GM18499 (cell line): ENCODE data around the gene LARGE1.

Experiments
- ATAC-seq: cut with Tn5 transposase; IDR thresholded peaks from one replicate; pipeline ENCODE4 v1.9.1; 2021; ENCODE audit warnings: moderate number of reproducible peaks; ENCODE audit not compliant: insufficient read depth, unreplicated experiment

The LARGE1 gene

DNA sequence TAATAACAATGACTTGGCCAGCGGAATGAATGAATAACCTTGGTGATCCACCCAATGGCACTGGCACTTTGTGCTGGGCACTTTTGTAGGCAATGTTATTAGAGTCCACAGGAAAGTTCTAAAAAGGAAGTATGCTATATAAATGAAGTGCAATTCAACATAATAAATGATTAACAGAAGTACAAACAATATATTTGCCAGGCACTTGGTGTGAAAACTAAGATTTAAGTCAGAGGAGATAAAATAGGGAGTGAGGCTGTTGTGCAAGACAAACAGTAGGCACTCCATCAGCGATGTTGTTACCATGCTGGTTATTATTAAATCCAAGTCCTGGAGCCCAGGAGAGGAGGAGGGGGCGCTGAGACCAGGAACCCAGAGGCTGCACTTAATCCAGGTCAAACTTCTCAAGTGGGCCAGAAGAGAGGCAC, 173.8 kb downstream of the LARGE1 start:
- no peak for ATAC-seq

DNA sequence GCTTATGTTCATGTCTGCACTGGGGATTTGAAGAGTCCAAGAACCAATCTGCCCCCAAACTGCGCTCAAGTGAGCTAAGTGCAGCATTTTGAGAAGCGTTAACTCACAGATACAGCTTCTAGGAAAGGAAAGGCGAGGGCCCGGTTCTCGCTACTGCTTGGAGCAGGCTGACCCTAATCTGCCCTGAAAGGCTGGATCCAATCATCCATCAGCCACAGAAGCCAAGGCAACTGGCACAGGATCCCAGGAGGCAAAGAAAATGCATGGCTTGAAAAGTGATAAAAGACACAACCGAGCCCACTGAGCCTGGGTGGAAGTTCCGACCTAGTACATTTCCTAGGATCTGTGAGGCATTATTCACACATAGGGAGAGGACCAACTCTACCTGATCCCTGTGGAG, 174.8 kb downstream of the LARGE1 start:
- ATAC-seq, result no peak

DNA sequence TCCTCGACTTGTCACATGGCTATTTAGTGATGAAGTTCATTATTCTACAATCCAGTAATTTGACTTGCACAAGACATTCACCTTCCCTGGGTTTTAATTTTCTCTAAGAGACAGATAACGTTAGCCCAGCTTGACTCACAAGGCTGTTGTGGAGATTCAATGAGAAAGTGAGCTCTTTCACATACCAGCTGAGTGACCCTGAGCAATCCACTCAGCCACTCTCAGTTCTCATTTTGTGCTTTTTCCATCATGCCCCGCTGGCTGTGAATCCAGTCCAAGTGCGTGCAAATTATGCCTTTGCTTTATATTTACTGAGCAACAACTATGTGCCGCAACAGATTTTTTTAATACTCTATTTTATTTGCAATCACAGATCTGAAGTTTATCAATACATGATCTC, 176.5 kb downstream of the LARGE1 start:
- no peak for ATAC-seq

DNA sequence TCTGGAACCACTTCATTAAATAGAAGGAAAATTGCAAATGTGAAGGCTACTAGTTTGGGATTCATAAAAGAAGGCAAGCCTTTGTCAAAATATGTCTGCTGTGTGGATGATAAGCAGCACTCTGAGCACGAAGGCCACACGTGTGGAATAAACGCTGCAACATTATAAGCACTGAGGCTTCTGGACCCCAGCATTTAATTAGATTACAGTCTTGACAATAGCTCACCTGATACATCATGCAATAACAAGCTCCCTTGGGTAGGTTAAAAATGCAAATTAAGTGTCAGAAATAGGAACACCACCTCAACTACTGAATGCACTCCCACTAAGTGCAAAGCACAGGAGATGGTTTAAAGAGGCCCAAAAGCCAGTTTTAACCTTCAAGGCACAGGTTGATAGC, 179.3 kb downstream of the LARGE1 start:
- no peak for ATAC-seq

DNA sequence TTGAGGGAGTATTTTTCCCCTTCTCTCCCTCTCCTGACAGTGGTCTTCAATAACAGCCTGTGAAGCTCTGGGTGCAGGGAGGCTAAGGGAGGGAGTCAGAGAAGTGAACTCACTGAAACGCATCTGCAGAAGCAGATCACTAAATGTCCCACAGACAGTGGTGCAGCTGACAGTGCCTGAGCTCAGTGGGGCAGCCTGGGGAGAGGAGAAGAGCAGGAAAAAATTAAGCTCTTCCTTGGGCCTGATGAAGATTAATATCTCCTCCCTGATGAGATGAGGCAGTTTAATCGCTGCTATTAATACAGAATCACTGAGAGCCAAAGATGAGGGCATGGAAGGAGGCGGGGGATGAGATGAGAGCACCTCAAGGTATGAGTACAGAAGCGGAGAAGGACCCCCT, 180.8 kb downstream of the LARGE1 start:
- no peak for ATAC-seq

DNA sequence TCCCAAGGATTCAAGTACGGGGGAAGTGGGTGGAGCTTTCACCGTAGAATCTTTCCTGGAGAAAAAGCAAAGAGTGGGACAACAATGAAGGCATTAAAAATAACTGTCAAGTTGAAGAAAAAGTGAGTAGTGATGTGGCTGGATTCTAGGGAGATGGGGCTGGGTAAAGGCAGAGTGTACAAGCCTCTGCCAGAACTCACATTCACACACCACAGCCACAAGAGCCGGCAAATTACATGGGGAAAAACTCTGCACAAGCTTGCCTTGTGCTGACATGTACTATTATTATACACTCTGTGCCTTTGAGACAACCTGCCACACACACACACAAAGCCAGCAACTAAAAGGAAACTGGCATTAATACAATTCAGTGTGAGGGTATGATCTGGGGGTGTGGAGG, 182.6 kb downstream of the LARGE1 start:
- ATAC-seq, result no peak

DNA sequence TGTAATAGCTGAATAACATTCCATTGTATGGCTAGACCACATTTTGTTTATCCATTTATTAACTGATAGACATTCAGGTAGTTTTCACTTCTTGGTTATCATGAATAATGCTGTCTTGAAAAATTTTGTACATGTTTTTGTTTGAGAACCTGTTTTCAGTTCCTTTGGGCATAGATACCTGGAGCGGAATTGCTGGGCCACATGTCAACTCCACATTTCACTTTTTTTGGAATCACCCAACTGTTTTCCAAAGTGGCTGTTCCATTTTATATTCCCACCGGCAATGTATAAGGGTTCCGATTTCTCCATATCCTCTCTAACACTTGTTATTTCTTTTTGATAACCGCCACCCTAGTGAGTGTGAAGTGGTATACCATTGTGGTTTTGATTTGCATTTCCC, 184.3 kb downstream of the LARGE1 start:
- no peak for ATAC-seq

DNA sequence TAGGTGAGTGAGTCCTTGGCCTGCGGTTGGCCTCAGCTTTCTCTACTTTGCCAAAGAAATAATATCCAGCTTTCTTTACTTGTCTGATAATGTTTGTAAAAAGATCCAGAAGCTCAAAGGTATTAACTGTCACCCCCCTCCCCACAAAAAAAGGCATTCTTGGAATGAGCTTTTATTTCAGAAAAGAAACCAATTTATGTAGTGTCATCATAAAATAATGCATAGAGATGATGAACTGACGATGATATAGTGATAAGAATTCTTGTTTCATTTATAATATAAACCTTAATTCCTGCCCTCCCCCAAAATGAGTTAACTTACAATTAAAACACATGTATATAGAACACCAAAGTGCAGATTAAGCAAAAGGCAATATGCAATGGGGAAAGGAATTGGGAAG, 191.4 kb downstream of the LARGE1 start:
- ATAC-seq, result no peak

DNA sequence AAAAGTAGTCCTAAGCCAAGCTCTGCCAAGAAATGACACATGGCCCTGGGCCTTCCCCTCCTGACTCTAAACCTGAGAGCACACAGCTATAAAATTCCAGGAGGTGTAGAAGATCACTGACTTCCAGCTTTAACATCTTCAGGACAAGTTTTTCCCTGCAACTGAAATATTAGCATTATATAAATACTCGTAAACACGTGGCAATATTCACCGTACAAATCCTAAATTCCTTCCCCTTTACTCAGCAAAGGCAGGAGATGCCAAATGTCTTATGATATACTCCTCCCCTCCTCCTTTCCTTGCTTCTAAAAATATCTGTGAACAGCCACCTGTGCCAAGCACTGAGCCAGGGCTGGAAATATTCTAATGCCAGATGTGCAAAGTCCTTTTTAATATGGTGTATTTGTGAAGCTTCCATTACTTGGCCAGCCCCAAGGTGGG, 194.0 kb downstream of the LARGE1 start:
- no peak for ATAC-seq

DNA sequence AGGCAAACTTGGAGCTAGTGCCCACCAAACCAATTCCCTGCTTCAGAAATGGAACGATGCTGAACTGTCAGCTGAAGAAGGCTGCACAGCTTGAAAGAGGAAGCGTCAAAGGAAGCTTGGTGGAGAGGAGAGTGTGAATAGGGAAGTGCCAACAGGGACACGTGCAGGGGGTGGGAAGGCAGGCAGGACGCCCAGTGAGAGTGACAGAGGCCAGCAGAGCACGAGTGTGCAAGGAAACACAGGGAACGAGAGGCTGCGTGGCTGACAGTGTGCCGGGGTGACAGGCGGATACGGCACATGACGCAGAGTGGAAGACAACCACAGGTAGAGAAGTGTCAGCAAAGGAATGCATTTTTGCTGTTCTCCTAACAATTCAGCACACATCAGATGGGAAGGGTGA, 196.4 kb downstream of the LARGE1 start:
- ATAC-seq, result no peak

DNA sequence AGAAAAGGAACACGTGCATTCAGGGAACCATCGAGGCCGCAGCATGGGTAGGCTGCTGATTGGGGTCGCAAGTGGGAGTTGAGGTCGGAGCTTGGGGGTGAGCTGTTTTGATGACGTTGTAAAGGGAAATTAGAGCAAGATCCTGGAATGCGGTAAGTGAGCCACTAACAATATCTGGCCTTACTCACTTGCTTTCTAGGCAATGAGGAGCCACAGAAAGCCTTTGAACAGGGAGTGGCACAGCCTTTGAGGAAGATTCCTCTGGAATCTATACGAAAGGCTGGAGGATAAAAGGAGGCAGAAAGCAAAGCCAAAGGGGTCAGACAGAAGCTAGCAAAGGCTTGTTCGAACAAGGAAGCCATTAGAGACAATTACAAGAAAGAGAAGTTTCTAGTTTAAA, 197.5 kb downstream of the LARGE1 start:
- no peak for ATAC-seq

DNA sequence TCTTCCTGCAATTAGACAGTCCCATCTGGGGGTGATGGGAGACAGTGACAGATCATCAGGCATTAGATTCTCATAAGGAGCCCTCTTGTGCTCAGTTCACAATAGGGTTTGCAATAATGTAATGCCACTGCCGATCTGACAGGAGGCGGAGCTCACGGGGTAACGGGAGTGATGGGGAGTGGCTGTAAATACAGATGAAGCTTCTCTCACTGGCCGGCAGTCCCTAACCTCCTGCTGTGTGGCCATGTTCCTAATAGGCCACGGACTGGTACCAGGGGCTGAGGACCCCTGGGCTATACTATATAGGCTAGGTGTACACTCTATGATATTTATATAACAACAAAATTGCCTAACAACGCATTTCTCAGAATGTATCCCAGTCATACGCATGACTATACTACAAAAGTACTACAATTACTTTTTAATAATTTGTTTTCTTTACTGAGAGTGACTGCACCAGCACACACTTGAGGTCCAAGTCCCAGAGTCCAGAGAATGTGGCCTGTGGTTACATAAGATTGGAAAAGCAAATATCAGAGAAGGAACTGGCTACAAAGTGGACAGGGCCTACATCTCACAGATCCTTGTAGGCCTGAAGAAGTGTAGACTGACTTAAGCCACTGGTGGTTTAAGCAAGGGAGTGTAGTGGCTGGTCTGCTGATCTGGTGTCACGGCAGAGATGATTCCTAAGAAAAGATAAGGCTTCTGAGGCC, 200.0 kb downstream of the LARGE1 start:
- no peak for ATAC-seq

DNA sequence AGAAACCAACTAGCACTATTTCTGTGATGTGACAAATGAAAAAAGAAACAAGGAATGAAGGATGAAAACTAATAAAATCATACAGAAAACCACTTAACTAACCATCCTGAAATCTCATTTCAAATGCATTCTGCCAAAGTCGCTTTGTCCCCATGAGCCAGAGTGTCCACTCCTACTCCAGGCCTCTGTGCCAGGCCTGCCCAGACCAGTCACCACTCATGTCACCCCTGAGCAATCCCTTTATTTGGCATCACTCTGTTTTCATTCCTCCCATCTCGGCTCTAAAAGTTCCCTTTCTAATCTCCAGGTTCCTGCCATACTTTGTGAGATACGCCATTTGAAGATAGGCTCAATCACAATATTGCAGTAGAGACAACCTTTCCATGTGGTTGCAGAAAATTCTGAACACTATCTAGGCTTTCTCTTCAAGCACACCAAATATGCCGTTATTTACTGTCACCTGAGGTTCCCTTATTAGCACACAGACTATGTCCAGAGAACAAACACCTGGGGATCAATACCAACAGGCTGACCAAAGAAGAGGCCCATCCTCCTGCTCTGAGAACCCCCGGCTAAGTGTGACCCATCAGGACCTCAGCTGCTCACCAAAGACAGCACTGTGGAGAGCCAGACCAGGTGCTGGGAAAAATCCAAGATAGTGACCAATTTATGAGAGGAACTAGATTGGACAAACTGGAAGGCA, 202.4 kb downstream of the LARGE1 start:
- no peak for ATAC-seq

DNA sequence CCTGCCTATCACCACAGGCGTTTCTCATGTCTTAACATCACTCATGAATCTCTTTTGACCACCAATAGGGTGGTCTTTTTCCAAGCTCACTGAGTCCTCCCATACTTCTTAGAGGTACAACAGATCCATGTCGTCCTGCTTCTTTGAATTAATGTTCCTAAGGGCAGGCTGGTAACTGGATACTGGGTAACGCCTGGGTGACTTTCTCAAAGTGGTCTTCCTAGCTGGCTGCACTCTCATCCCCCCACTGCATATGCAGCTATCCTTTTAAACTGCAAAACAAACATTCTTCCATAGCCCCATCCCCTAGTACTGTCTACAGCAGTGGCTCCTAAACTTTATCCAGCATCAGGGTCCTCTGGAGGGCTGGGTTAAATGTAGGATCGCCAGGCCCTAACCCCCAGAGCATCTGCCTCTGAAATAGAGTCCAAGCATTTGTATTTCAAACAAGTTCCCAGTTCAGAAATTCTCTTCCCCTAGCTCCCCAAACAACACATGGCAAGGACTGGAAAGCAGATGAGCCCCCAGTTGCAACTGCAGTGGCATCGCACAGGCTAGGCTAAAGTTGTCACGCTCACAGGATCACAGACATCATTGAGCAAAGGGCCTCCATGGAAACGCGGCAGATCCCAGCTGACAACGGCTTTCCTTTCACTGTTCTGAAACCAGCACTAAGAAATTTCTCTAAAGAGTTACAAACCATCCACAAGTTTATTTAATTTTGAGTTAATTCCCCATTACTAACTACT, 204.9 kb downstream of the LARGE1 start:
- no peak for ATAC-seq

DNA sequence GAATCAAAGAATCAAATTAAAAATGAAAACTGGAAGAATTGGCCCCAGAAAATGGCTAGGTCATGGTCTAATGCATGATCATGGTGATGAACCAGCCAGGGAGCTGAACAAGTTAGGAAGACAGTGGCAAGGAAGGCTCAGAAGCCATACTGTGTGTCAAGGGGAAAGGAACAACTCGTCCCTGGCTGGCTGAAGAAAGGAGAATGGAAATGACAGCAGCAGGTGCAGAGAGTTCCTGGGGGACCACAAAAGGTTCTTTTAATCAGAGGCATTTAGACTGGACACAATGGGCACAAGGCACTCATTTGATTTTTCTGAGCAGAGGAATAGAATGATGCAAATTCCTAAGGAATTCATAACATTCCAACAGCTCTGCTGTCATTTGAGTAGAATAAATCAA, 209.9 kb downstream of the LARGE1 start:
- no peak for ATAC-seq

DNA sequence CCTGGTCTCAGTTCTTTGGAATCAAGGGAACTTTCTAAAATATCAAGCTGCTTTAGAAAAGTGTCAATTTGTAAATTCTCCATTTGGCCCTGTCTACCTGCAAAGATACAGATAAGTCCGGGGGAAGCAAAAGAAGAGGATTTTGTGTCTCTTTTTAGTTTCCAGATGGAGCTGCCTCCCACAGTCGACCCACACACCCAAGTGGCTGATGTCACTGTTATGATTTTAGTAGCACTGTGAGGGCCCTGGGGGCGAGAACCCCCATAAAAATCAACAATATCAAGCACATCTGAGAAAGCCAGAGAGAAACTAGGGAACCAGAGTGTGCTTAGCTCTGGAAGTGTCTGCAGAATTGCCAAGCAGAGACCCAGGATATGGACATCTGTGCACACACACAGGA, 212.7 kb downstream of the LARGE1 start:
- ATAC-seq, result no peak

DNA sequence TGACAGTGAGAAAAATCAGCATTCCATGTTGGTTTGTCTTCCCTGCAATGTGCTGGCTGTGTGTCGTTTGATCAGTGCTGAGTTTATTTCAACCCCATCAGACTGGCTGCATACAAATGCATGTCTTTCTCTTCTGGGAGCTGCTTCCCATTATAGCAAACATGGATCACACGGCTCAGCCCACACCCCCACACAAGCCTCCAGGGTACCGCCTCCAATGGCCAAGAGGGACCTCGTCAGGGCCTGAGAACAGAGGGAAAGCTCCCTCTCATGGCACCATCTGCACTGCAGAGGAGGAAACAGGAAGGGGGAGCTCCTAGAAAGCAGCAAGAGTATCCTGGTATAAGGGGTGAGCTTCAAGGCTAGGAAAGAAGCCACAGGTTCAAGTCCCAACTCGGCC, 214.2 kb downstream of the LARGE1 start:
- ATAC-seq, result no peak

DNA sequence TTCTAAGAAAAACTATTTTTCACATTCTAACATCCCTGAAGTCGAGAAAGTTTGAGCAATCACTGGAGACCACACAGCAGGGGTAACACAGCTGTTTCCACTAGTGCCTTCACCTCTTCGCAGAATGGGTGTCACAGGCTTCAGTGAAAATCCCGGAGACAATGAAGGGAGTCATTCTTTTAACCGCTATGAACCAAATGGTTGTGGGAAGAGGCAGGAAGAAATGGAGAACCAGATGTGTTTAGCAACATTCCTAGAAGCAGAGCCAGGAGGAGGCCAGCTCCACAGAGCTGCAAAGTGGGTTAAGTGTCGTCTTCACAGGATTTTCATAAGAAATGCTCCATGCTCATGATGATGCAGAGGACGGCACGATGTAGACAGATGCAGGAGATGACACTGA, 221.1 kb downstream of the LARGE1 start:
- ATAC-seq, result no peak

DNA sequence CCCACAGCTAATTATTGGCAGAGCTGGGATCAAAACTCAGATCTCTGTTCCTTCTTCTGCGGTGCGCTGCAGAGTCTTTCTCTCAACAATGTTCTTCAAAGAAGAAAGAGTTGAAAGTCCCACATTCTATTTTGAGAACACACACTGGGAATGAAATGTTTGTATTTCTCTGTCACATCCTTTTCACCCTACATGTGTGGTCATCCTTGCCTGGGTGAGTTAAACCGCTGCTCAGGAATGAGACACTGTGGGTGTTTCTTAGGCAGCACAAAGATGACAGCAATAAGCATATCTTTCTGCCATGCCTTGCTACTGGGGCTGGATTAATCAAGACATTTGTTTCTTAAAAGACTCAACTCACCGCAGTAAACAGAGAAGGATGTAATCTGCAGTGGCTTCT, 222.6 kb downstream of the LARGE1 start:
- no peak for ATAC-seq

DNA sequence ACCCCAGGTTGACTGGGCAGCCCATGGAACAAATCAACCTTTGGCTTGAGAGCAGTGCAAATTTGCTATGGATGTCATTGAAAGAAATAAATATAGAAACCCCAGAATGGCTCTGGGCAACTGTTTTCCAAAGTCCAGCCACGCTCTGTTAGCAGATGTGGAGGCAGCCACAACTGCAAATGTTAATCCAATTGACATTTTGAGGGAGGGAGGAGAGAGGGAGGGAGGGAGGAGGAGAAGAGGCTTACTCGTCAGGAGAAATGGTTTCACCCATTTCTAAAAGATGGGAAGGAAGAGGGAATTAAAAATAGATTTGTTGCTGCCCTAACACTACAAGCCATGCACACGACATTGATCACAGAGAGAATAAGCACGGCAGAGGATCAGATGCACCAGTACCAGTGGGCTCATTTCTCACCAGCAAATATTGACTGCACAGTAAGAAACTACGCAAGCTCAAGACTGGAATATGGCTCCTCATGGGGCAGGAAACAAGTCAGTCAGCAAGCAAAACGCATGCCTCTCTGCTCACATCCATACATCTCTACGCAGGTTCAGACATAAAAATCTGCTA, 229.1 kb downstream of the LARGE1 start:
- no peak for ATAC-seq

DNA sequence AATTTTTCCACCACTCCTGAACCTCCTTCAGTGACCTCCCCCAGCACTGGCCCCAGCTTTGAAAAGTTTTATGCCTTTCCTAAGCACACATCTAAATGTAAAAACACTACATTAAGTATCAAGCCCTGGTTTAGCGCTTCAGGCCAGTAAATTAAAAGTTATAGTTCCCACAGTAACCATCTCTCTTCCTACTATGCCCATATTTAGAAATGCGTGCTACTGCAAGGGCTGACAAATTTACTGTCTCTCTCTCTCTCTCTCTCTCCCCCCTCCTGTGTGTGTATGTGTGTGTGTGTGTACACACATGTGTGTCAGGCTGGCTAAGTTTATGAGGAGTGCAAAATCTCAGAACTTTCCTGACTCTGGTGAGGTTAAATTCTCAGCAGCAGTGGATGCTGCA, 231.4 kb downstream of the LARGE1 start:
- ATAC-seq, result no peak
